Neuronal stem cell (in vitro differentiated cells): ENCODE data around the gene SOWAHD.

Experiments
- DNase-seq: peaks from one replicate; pipeline ENCODE4 v3.0.0-alpha.2; 2013; ENCODE audit warnings: low spot score
- H2AFZ ChIP-seq: one replicate; pipeline ENCODE4 v1.6.1; 2013; ENCODE audit warnings: mild to moderate bottlenecking, low read length, inconsistent platforms
- H2AK5ac ChIP-seq: 2 replicates; pipeline ENCODE4 v1.6.1; 2013; ENCODE audit warnings: low read depth, mild to moderate bottlenecking, inconsistent platforms, low read length, moderate library complexity, mixed read lengths
- H2BK120ac ChIP-seq: 2 replicates; pipeline ENCODE4 v1.6.1; 2013; ENCODE audit warnings: low read depth, mild to moderate bottlenecking, inconsistent platforms, low read length, moderate library complexity, mixed read lengths
- H2BK12ac ChIP-seq: one replicate; pipeline ENCODE4 v1.6.1; 2013; ENCODE audit warnings: low read length, inconsistent platforms
- H2BK15ac ChIP-seq: 2 replicates; pipeline ENCODE4 v1.6.1; 2013; ENCODE audit warnings: mild to moderate bottlenecking, low read length, inconsistent platforms, mixed read lengths
- H2BK5ac ChIP-seq: one replicate; pipeline ENCODE4 v1.6.1; 2013; ENCODE audit warnings: inconsistent platforms, mild to moderate bottlenecking, low read length, moderate library complexity
- H3K14ac ChIP-seq: one replicate; pipeline ENCODE4 v1.6.1; 2013; ENCODE audit warnings: low read length, inconsistent platforms
- H3K18ac ChIP-seq: 2 replicates; pipeline ENCODE4 v1.6.1; 2013; ENCODE audit warnings: low read length, inconsistent platforms
- H3K23ac ChIP-seq: 2 replicates; pipeline ENCODE4 v1.6.1; 2013; ENCODE audit warnings: low read depth, mild to moderate bottlenecking, mixed read lengths, low read length, inconsistent platforms; ENCODE audit not compliant: poor library complexity
- H3K27ac ChIP-seq: replicated peaks from 3 replicates; pipeline ENCODE4 v1.5.1; 2013; ENCODE audit warnings: low read length, inconsistent platforms
- H3K27me3 ChIP-seq, 3 experiments: 2 replicates each; pipeline ENCODE4 v1.6.1; 2013; ENCODE audit warnings: low read length in 3 of 3, mild to moderate bottlenecking in 2 of 3, inconsistent platforms in 1 of 3, low read depth in 1 of 3, mixed read lengths in 1 of 3, moderate library complexity in 1 of 3; ENCODE audit not compliant: control insufficient read depth in 3 of 3, insufficient read depth in 3 of 3
- H3K36me3 ChIP-seq, 2 donors: replicated peaks in 1 of 2; 2 replicates each; pipeline ENCODE4 v1.6.1; 2013; ENCODE audit warnings: low read length in 2 of 2; ENCODE audit not compliant: control insufficient read depth in 2 of 2, insufficient read depth in 2 of 2
- H3K4ac ChIP-seq: 2 replicates; pipeline ENCODE4 v1.6.1; 2013; ENCODE audit warnings: inconsistent platforms, mild to moderate bottlenecking, low read length, moderate library complexity
- H3K4me1 ChIP-seq, 2 donors: 1 replicate in 1 of 2; 2 replicates in 1 of 2; pipeline ENCODE4 v1.6.1; 2013; ENCODE audit warnings: low read length in 2 of 2, low read depth in 1 of 2; ENCODE audit not compliant: control insufficient read depth in 2 of 2, insufficient read depth in 1 of 2
- H3K4me2 ChIP-seq: one replicate; pipeline ENCODE4 v1.6.1; 2013; ENCODE audit warnings: mild to moderate bottlenecking, low read length, inconsistent platforms; ENCODE audit not compliant: insufficient read depth, poor library complexity, severe bottlenecking
- H3K4me3 ChIP-seq, 2 donors: 2 replicates each; pipeline ENCODE4 v1.5.1; 2013; ENCODE audit warnings: low read length in 2 of 2, mild to moderate bottlenecking in 2 of 2, inconsistent platforms in 1 of 2, moderate library complexity in 1 of 2
- H3K79me1 ChIP-seq: one replicate; pipeline ENCODE4 v1.6.1; 2013; ENCODE audit warnings: low read depth, mild to moderate bottlenecking, inconsistent platforms, low read length, moderate library complexity
- H3K9ac ChIP-seq: one replicate; pipeline ENCODE4 v1.6.1; 2013; ENCODE audit warnings: mild to moderate bottlenecking, low read depth, low read length, inconsistent platforms; ENCODE audit not compliant: poor library complexity
- H3K9me3 ChIP-seq, 2 donors: replicated peaks in 1 of 2; 2 replicates each; pipeline versions ENCODE3 to v1.6.1; 2013; ENCODE audit warnings: low read length in 2 of 2, mild to moderate bottlenecking in 2 of 2, inconsistent platforms in 1 of 2, low read depth in 1 of 2, mixed read lengths in 1 of 2, moderate library complexity in 1 of 2; ENCODE audit not compliant: control insufficient read depth in 2 of 2, insufficient read depth in 1 of 2
- H4K8ac ChIP-seq: one replicate; pipeline ENCODE4 v1.6.1; 2013; ENCODE audit warnings: low read depth, mild to moderate bottlenecking, inconsistent platforms, low read length, moderate library complexity
- H4K91ac ChIP-seq: one replicate; pipeline ENCODE4 v1.6.1; 2013; ENCODE audit warnings: low read length, low read depth, mild to moderate bottlenecking, inconsistent platforms; ENCODE audit not compliant: poor library complexity
- WGBS, 2 donors: extraction: QIAGEN DNeasy Blood & Tissue Kit; methylation state at CpG; one replicate each; pipeline ENCODE4 v1.1.7; 2013; ENCODE audit warnings: missing lambda C conversion rate in 2 of 2, mixed read lengths in 1 of 2; ENCODE audit not compliant: insufficient read length in 2 of 2, insufficient replicate concordance in 1 of 2; ENCODE audit errors: extremely low coverage in 2 of 2; 5-methylcytosine and 5-hydroxymethylcytosine counted together

The SOWAHD gene

DNA sequence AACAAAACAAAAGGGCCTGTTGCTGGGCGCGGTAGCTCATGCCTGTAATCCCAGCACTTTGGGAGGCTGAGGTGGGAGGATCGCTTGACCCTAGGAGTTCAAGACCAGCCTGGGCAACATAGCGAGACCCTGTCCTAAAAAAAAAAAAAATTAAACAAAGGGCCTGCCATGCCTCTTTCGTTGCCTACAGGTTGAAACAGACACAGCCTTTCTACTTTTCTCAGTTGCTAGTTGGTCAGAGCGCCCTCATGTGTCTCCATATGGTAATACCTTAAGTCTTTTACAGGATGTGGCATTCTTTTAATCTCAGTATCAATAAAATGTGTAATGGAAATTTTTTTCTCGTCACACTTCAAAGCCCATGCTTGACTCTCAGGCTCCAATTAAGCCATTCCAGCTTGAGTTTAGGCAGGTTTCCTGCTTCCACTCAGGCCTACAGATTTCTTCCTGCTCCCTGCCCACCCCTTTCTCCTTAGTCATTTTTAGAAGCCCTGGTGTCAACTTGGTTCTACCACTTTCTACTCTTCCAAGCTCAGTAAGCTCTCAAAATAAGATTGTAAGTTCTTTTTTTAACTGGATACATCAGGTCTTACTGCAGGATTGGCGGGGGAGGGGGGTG lies 4.6 kb upstream of the SOWAHD start:
- H2BK15ac ChIP-seq = no peak overlapping the region
- no peak overlapping the region for H2BK12ac ChIP-seq
- no peak overlapping the region for H3K4me3 ChIP-seq
- H3K9ac ChIP-seq = no peak overlapping the region
- no peak overlapping the region for H2AFZ ChIP-seq
- H3K27me3 ChIP-seq = peaks cover 0 to 20% (median under 1%) of the 10 kb centered on the region in 3 experiments
- H2BK120ac ChIP-seq = no peak overlapping the region
- no CpG with 5 or more reads among the region's 8 CpGs for WGBS, 2 donors
- H4K8ac ChIP-seq = no peak overlapping the region
- no peaks in the 10 kb centered on the region for H3K36me3 ChIP-seq
- no peak overlapping the region for H2BK5ac ChIP-seq
- no peak overlapping the region for H3K14ac ChIP-seq
- no peak overlapping the region for H2AK5ac ChIP-seq
- no peaks in the 10 kb centered on the region for H3K79me1 ChIP-seq
- H3K18ac ChIP-seq = no peak overlapping the region
- no peak for DNase-seq
- no peak overlapping the region for H3K23ac ChIP-seq
- H3K4ac ChIP-seq = no peak overlapping the region
- no peak overlapping the region for H4K91ac ChIP-seq
- H3K27ac ChIP-seq = no peak overlapping the region
- H3K4me2 ChIP-seq = no peak overlapping the region
- peaks cover 0 to 14% of the 10 kb centered on the region in 2 donors for H3K4me1 ChIP-seq
- no peaks in the 10 kb centered on the region for H3K9me3 ChIP-seq

DNA sequence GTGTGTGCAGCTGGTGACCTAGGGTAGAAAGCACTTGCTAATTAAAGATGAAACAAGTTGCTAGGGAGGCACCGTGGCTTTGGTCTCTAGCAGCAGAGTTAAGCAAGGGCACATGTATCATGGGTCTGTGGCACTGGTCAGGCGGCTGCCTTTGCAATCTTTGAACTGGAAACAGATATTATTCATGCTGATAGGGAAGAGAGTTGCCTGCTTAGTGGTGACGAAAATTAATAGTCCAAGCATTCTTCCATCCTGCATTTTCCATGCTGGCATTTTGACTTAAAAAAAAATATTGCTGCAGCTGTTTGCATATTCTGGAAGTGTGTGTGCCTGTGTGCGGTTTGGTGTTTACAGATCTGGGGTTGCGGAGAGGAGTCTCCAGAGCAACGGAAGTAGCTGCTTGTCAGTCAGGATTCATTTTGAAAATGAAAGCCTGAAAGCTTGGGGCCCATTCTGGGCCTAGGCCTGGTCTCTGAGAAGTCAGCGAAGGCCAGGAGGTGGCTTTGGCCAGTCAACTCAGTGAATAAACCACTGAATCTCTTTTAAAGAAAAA lies 2.3 kb upstream of the SOWAHD start:
- H2BK15ac ChIP-seq = no peak overlapping the region
- peaks cover 4 to 36% (median 6%) of the 10 kb centered on the region in 3 experiments for H3K27me3 ChIP-seq
- no peak overlapping the region for H2BK120ac ChIP-seq
- no peak overlapping the region for H3K4me3 ChIP-seq
- H3K4me1 ChIP-seq = peaks cover 0 to 14% of the 10 kb centered on the region in 2 donors
- H3K79me1 ChIP-seq = no peaks in the 10 kb centered on the region
- no peak overlapping the region for H3K18ac ChIP-seq
- WGBS, 2 donors = no CpG with 5 or more reads among the region's 7 CpGs
- H4K8ac ChIP-seq = no peak overlapping the region
- H2AFZ ChIP-seq = peak overlapping the region; percentile 76
- H3K9ac ChIP-seq = no peak overlapping the region
- H2AK5ac ChIP-seq = no peak overlapping the region
- no peak overlapping the region for H4K91ac ChIP-seq
- no peak overlapping the region for H3K23ac ChIP-seq
- no peak overlapping the region for H3K4me2 ChIP-seq
- no peak overlapping the region for H2BK5ac ChIP-seq
- H3K36me3 ChIP-seq = no peaks in the 10 kb centered on the region
- no peaks in the 10 kb centered on the region for H3K9me3 ChIP-seq
- DNase-seq = no peak
- H3K4ac ChIP-seq = no peak overlapping the region
- no peak overlapping the region for H3K27ac ChIP-seq
- no peak overlapping the region for H2BK12ac ChIP-seq
- H3K14ac ChIP-seq = no peak overlapping the region

DNA sequence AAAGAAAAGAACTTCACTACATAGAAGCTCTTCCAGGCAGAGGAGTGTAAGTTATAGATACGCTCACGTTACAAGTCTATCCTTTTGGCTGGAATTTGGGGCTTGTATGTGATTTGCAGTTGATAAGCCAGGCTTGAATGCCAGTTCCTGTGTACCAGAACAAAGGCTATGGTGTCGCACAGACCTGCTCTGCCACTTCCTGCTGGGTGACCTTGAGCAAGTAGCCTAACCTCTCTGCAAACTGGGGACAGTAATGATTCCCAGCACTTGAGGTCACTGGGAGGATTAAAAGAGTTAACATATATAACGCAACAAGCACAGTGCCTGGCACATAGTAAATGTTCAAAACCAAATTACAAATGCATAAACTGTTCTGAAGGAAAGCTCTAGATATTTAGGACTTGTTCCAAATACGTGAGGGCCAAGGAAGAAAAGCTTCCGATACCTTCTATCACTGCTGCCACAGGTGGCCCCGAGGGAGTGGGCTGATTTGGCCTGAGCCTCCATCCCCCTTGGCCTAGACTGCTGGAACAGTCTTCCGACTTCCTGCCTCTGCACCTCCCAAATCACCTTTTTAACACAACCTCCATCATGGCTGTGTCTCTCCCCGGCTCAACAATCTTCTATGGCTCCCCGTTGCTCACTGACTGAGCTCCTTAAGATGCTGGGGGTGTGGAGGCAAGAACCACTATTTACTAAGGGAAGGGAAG lies 1.3 kb upstream of the SOWAHD start:
- no peak overlapping the region for H4K91ac ChIP-seq
- H3K4me3 ChIP-seq = no peak overlapping the region
- DNase-seq = no peak
- H2BK120ac ChIP-seq = no peak overlapping the region
- H3K4ac ChIP-seq = no peak overlapping the region
- peak overlapping the region; percentile 87 for H2AFZ ChIP-seq
- H2BK12ac ChIP-seq = no peak overlapping the region
- no peak overlapping the region for H3K23ac ChIP-seq
- peaks cover 4 to 36% (median 6%) of the 10 kb centered on the region in 3 experiments for H3K27me3 ChIP-seq
- no peak overlapping the region for H2AK5ac ChIP-seq
- H3K4me2 ChIP-seq = no peak overlapping the region
- H3K79me1 ChIP-seq = no peaks in the 10 kb centered on the region
- H3K4me1 ChIP-seq = peaks cover 0 to 14% of the 10 kb centered on the region in 2 donors
- H4K8ac ChIP-seq = no peak overlapping the region
- WGBS, 2 donors = no CpG with 5 or more reads among the region's 10 CpGs
- no peak overlapping the region for H2BK5ac ChIP-seq
- no peak overlapping the region for H3K9ac ChIP-seq
- H3K14ac ChIP-seq = no peak overlapping the region
- H3K9me3 ChIP-seq = no peaks in the 10 kb centered on the region
- no peak overlapping the region for H2BK15ac ChIP-seq
- no peaks in the 10 kb centered on the region for H3K36me3 ChIP-seq
- no peak overlapping the region for H3K18ac ChIP-seq
- no peak overlapping the region for H3K27ac ChIP-seq

GRCh38 chrX:119757646-119757978 lies 776 bp upstream of the SOWAHD start:
- Histone ChIP-seq H2BK12ac (no peak overlapping the region), H3K27me3 (peaks cover 4 to 36% (median 6%) of the 10 kb centered on the region in 3 experiments), H3K18ac (no peak overlapping the region), H2BK15ac (no peak overlapping the region), H3K36me3 (no peaks in the 10 kb centered on the region), H3K4me2 (peak overlapping the region; percentile 80), H3K27ac (no peak overlapping the region), H3K4me1 (peaks cover 0 to 14% of the 10 kb centered on the region in 2 donors), H2BK5ac (no peak overlapping the region), H2AFZ (peak overlapping the region; percentile 87), H2AK5ac (no peak overlapping the region), H3K4me3 (peak overlapping the region; percentile 38 to 77), H3K9me3 (no peaks in the 10 kb centered on the region), H3K9ac (no peak overlapping the region), H3K23ac (peak overlapping the region; percentile 73), H3K14ac (no peak overlapping the region), H4K91ac (no peak overlapping the region), H2BK120ac (no peak overlapping the region), H3K79me1 (no peaks in the 10 kb centered on the region), H3K4ac (no peak overlapping the region), H4K8ac (no peak overlapping the region)
- no peak for DNase-seq
- WGBS, 2 donors = no CpG with 5 or more reads among the region's 12 CpGs
